GM18870 (cell line): ENCODE measurements around the gene DFFA.

ENCODE experiments used
- ATAC-seq: cut with Tn5 transposase; IDR thresholded peaks from one replicate; pipeline ENCODE4 v1.9.1; 2021; ENCODE audit warnings: moderate library complexity; ENCODE audit not compliant: unreplicated experiment

DFFA gene

DNA sequence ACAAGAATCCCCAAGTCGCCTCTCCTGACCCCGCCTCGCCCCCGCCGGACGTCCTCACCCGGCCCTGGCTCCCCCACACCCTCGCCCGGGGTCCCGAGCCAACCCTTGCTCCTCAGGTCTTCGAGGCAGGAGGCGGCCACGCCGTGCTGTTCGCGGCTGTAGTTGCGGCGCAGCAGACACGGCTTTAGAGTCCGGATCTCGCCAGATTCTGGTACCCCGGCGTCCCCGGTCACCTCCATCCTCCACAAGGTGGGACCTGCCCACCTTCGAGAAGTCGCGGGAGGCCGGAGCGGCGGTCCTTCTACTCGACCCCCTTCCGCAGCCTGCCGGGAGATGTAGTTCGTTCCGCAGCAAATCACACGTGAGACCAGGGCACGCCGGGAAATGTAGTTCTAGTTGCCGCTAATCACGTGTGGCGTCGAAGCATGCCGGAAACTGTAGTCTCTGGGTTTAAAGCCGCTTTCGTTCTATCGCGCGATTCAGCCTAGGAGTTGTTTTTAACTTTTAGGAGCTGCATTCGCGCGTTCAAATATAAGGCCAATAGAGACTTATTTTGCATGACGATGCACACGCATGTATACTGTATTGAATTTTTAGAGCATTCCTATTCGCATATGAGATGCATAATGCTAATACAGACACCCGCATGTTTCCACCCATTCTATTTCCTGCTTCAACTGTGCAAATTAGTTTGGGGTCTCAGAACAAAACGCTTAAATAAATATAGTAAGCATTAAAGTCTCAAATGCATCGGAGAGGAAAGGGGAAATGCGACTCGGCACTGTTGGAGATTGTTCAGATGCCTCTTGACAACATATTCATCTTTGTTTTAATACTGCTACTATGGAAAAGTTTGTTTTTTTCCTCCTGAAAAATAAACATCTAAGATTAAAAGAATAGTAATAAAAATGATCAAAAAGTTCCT lies at the start of gene DFFA:
DFFA (minus strand) TSS at position 310 of the 925 bp plus-strand sequence; CDS start at position 239, 71 bp downstream.
- ATAC-seq = peak; percentile 64

GRCh38 chr1:10521537-10522157 lies 49.3 kb upstream of the DFFA start:
- ATAC-seq = no peak

GRCh38 chr1:10520952-10521351 lies 48.6 kb upstream of the DFFA start:
- ATAC-seq = no peak

DNA sequence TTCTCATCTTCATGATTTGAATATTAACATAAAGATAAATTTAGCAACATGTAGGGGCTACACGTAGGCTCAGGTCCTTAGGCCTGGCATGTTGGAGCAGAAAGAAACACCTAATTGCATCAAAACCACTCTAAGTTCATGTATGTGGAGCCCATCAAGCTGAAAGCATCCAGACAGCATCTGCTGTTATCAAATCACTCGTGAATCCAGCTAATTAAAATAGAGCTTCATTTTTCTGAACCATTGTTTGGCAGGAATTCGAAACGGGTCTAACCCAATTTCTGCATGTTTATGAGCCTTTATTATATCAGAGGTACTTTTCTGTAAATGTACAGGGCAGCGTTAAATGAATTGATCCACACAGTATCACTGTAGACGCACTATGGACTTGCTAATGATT lies 48.2 kb upstream of the DFFA start:
- ATAC-seq = no peak

DNA sequence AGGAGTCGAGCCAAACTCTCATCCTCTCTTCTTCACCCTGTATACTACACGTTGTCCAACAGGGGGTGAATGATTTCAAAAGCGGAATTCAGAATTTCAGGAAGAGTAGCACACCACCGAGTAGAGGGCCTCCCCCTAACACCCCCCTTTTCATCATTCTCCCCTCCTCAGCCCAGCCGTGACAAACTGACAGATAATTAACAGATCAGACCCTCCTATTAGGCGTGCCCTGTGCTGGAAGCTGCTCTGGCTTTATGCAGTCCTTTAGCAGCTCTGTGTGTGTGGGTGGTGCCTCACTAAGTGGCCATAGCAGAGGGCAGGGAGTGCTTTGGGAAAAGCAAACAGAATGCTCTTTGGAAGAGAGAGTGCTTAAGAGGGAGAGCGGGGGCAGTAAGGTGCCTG lies 46.7 kb upstream of the DFFA start:
- no peak for ATAC-seq

DNA sequence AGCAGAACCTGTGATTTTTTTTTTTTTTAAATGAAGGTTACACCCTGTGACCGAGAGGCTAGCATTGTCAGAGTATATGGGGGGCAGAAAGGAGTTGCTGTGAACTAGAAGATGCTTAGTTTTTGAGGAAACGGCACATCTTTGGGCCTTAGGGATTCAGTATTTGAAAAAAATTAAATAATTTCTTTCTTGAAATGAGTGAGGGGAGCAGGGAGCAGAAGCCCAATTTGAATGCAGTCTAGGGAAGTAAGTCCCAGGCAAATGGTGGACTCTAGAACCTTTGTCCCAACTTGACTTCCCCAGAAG lies 45.3 kb upstream of the DFFA start:
- ATAC-seq = no peak

GRCh38 chr1:10516925-10517676 lies 44.8 kb upstream of the DFFA start:
- no peak for ATAC-seq

DNA sequence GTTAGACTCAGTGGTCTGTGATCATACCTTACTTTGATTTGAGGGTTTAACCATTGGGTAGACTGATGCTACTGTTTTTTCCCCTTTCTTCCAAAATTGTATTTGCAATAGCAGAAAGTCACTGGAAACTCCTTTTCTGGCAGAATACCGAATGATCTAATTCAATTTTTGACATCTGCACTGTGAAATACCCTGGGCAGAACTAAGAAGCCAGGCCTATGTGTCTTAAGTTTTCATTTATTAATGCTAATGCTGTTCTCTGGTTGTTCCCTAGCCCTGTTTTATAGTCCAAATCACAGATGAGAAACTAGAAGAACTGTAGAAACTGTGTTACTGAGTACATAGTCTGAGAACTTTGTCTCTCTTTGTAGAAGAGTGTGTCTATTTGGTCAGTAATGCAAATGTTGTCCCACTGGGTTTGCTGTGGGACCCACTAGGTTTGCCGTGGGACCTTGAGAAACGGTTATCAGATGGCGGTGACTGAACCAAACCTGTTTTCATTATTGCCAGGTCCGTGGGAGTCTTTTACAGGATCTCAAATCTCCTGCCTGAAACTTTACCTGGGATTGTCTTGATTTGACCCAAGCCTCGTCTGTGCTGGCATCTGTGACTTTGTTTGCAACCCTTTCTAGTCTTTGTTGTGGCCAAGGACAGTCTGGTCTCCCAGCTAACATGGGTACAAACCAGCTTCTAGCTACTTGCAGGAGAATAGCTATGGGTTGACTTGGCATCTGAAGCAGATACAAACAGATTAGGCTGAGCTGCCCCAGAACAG lies 43.8 kb upstream of the DFFA start:
- no peak for ATAC-seq

DNA sequence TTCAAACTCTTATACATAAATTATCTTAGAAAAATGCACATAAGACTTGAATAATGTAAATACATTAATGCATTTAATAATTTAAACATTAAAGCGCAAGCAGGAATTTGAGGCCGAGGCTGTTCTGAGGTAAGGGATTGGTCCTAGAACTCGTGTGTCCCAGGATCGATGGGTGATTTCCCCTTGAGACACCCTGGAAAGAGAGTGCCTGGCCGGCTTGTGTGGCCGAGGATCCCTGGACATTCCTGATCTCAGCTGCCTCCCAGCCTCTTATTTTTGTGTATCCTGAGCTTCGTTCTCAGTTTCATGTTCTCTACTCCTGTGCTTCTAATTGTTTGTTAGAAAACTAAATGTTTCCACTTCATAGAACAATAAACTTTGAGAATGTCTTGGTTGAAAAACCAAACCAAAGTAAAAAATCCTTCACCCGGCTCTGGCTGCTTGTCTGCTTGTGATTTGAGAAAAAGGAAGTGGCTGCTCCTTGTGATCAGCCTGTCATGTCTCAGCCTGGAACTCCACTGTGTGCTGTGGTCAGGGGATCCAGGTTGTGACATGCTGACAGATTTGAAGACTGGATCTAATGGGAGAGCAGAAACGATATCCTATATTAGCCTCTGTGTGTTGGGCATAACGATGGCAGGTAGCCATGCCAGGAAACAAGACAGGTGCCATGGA lies 43.1 kb upstream of the DFFA start:
- ATAC-seq = no peak

GRCh38 chr1:10514490-10515235 lies 42.3 kb upstream of the DFFA start:
- no peak for ATAC-seq

DNA sequence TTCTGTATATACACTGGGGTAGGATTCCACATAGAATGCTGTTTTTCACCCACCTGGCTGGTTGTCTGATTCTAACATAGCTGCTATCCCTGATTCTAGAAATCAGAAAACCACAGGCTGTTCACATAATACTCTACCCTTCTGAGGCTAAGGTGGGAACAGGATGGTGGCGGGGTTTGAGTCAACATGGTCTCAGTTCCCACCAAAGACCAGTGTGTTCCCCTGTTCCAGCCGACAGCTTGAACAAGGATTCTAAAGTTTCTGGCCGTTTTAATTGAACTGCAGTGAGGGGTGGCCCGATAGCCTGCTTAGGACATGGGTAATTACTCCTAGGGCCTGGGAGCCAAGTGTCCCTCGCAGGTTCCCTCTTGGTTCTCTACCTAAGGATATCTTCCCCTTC lies 40.9 kb upstream of the DFFA start:
- no peak for ATAC-seq

DNA sequence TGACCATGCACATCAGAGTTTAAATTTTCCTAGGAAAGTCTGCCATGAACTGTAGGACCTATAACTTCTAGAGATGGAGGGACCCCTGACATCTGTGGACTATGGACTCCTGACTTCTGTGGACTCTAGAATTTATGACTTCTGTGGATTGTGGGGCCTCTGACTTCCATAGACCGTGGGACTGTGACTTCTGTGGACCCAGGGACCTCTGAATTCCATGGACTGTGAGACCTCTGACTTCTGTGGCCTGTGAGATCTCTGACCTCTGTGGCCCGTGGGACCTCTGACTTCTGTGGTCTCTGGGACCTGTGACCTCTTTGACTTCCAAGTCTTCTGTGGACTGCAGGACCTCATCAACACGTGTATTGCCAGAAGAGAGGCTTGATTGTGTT lies 39.2 kb upstream of the DFFA start:
- ATAC-seq = no peak

DNA sequence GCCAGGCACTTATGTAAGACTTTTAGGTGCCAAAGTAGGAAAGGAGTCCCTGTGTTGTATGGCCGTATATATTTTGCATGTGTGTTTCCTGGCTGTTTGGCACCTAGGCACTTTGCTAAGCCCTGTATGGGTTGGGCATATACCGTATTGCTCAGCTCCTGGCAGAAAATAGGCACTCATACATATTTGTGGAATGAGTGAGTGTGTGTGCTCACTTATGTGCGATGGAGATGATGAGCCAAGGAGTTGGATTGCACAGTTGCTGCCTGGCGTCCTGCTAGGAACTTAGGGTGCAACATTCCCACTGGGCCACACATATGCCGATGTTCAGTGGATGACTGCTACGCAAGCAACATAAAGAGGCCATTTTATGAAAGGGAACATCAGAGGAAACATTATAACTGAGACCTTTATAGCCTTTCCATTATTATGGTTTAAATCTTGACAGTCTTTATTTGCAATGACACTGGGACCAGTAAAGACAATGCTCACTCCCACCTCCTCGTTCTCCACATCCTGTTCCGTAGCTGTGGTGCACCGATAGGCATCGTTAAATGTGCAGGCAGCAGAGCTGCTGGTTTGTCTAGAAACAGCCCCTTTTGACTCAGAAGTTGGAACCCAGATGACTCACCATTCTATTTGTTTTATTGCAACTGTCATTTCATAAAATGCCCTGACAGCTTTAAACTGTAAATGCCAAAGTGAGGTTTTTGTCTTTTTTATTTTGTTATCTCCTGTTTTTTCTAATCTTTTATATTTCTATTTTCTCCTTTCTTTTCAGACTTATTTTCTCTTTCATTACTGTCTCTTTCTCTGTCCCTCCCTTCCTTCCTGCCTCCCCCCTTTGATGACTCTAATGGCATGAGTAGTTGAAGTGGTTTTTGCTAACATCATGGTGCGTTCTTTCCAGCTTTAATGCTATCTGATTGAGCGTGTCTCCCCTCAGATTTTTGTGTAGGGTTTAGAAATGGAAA lies 38.5 kb upstream of the DFFA start:
- peak; percentile 71 for ATAC-seq

DNA sequence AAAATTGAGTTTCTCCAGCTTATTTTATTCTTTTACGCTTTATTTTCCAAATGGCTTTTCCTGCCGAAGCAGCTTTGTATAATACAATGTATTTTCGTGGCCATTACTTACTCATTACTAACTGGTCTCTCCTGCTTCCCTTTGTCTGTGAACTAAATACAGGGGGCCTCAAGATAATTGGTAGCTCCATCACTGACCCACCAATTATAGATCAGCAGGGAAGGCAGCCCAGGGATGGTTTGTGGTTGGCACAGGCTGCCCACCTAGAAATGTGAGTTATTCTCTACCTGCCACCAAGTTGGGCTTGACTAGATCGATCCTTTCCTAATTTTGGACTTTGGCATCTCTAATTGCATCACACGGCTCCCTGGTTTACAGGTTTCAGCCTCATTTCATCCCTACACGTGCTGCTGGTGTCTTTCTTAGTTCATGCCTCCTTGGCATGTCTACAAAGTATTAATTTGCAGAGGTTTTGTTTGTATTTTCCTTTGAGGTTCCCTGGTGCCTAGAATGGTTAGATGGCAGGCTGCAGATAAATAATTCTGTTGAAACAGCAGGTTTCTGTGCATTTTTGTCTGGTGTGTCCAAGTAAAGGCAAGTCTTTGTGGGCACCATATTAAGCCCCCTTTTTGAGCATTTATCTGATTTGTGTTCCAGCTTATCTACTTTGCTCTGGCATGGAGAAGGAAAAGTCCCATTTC lies 37.6 kb upstream of the DFFA start:
- ATAC-seq = no peak

- ATAC-seq = no peak
These were observed 36.2 kb upstream of the DFFA start for GRCh38 chr1:10508511-10508951.

DNA sequence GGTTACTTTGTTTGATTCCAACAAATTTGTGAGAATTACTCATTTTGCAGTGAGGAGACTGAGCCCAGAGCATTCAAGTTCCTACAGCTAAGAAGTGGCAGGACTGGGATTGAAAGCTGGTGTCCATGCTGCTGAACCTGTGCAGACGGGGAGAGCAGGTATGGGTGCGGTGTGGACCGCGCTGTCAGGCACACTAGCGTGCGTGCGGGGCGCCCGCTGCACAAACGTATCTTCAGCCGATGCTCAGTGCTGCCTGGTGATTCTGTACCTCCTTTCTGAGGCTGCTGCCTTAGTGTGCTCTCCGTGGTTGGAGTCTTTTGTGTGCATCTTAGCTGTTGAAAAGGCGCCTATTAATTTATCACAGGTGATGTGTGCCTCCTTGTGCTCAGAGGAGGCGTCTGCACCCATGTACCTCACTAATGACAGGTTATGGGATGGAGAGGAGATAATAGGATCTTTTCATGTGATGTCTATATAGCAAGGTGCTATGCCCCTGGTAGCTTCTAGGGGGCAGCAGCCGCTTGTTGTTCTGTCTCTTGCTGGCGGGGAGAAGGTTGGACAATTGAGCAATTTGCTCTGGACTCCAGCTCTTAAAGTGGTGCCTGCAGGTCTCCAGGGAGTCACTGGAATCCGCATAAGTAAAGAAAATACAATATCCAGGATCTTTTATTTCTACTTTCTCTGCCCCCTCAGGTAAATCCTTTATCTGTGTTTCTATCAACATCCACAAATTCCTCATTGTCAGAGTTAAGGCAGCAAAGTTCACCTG lies 35.0 kb upstream of the DFFA start:
- ATAC-seq = no peak

DNA sequence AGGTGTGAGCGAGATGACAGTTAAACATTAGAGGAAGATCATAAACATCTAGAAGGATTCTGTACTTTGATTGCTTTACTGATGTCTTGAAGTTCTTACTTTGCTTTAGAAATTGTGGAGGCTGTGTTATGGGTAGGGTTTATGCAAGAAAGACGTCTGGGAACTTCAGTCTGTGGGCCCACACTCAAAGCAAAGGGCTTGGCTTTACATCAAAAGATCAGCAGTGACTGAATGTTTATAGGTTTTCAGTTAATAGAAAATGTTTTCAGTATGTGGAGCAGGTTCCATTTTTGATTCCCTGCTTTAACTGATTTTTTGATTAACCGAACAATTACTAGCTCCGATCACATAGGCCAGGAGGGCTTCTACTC lies 34.3 kb upstream of the DFFA start:
- no peak for ATAC-seq
